ENCODE data around the gene FAM186B.

Gene FAM186B

GRCh38 chr12:49550693-49551252, 54.7 kb downstream of the FAM186B start:
- no peak for TF ChIP-seq GATA2 (IDR thresholded peaks at IDR 0.05; ENCODE audit: low read depth, low read length)
- TF ChIP-seq GATA3 (IDR thresholded peaks at IDR 0.05; ENCODE audit: low read depth, low read length): no peak

GRCh38 chr12:49549735-49550692, 55.4 kb downstream of the FAM186B start:
- no peak for TF ChIP-seq GATA3 (IDR thresholded peaks at IDR 0.05; ENCODE audit: low read depth, low read length)
- no peak for TF ChIP-seq GATA2 (IDR thresholded peaks at IDR 0.05; ENCODE audit: low read depth, low read length)

- no peak for TF ChIP-seq GATA3 (IDR thresholded peaks at IDR 0.05; ENCODE audit: low read depth, low read length)
- no peak for TF ChIP-seq GATA2 (IDR thresholded peaks at IDR 0.05; ENCODE audit: low read depth, low read length)
Measured at GRCh38 chr12:49548822-49549648, 56.4 kb downstream of the FAM186B start.

- TF ChIP-seq GATA2 (IDR thresholded peaks at IDR 0.05; ENCODE audit: low read depth, low read length) (no peak), GATA3 (IDR thresholded peaks at IDR 0.05; ENCODE audit: low read depth, low read length) (no peak)
Measured at GRCh38 chr12:49548481-49548821, 57.0 kb downstream of the FAM186B start.

GRCh38 chr12:49547090-49547690, 58.2 kb downstream of the FAM186B start:
- TF ChIP-seq GATA3 (IDR thresholded peaks at IDR 0.05; ENCODE audit: low read depth, low read length) (no peak), GATA2 (IDR thresholded peaks at IDR 0.05; ENCODE audit: low read depth, low read length) (no peak)

GRCh38 chr12:49546481-49546880, 59.0 kb downstream of the FAM186B start:
- TF ChIP-seq GATA3 (IDR thresholded peaks at IDR 0.05; ENCODE audit: low read depth, low read length) (no peak), GATA2 (IDR thresholded peaks at IDR 0.05; ENCODE audit: low read depth, low read length) (no peak)

GRCh38 chr12:49545815-49546214, 59.6 kb downstream of the FAM186B start:
- TF ChIP-seq GATA3 (IDR thresholded peaks at IDR 0.05; ENCODE audit: low read depth, low read length): no peak
- no peak for TF ChIP-seq GATA2 (IDR thresholded peaks at IDR 0.05; ENCODE audit: low read depth, low read length)

GRCh38 chr12:49543914-49544815, 61.3 kb downstream of the FAM186B start:
- TF ChIP-seq GATA2 (IDR thresholded peaks at IDR 0.05; ENCODE audit: low read depth, low read length): no peak
- TF ChIP-seq GATA3 (IDR thresholded peaks at IDR 0.05; ENCODE audit: low read depth, low read length): no peak

GRCh38 chr12:49543221-49543913, 62.1 kb downstream of the FAM186B start:
- TF ChIP-seq GATA3 (IDR thresholded peaks at IDR 0.05; ENCODE audit: low read depth, low read length): no peak
- no peak for TF ChIP-seq GATA2 (IDR thresholded peaks at IDR 0.05; ENCODE audit: low read depth, low read length)

GRCh38 chr12:49542592-49543160, 62.8 kb downstream of the FAM186B start:
- TF ChIP-seq GATA3 (IDR thresholded peaks at IDR 0.05; ENCODE audit: low read depth, low read length) (no peak), GATA2 (IDR thresholded peaks at IDR 0.05; ENCODE audit: low read depth, low read length) (no peak)

GRCh38 chr12:49541911-49542505, 63.4 kb downstream of the FAM186B start:
- TF ChIP-seq GATA3 (IDR thresholded peaks at IDR 0.05; ENCODE audit: low read depth, low read length) (no peak), GATA2 (IDR thresholded peaks at IDR 0.05; ENCODE audit: low read depth, low read length) (no peak)

Measured in SH-SY5Y (cell line).